GM19043 (cell line): ENCODE results near the gene SNORC.

Experiments
- ATAC-seq: cut with Tn5 transposase; IDR thresholded peaks from one replicate; pipeline ENCODE4 v1.9.1; 2021; ENCODE audit warnings: low read depth; ENCODE audit not compliant: unreplicated experiment

SNORC gene

GRCh38 chr2:232866104-232866503 is 4.0 kb upstream of the SNORC start:
- no peak for ATAC-seq

GRCh38 chr2:232869138-232870017 is 686 bp upstream of the SNORC start:
- no peak for ATAC-seq

DNA sequence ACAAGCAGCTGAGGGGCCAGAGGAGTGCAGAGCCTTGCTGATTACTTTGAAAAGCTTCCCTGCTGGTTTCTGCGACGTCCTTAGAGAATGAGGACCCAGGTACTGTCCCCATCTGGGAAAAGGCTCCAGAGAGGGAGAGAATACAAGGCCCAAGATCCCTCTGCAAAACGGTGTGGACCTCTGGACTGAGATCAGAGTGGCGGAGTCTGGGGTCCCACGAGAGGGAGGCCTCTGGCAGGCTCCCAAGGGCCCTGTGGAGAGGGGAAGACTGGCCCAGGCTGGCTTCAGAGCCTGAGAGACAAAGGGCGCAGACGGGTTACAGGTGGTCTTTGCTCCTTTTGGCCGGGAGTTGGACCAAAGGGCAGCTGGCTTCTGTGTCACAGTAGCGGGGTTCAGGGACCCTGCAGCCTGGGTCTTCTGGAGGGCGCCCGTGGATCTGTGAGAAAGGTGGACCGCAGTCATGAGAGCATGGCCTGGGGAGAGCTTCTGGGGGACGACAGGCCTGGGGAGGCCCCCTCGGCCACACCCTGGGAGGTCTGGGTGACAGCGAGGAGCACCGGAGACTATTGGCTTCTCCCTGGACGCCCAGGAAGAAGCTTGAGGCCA is 805 bp downstream of the SNORC start:
- ATAC-seq: no peak

GRCh38 chr2:232871418-232871834 is 1.4 kb downstream of the SNORC start:
- no peak for ATAC-seq

- no peak for ATAC-seq
These were observed 2.0 kb downstream of the SNORC start for GRCh38 chr2:232871835-232872736.

DNA sequence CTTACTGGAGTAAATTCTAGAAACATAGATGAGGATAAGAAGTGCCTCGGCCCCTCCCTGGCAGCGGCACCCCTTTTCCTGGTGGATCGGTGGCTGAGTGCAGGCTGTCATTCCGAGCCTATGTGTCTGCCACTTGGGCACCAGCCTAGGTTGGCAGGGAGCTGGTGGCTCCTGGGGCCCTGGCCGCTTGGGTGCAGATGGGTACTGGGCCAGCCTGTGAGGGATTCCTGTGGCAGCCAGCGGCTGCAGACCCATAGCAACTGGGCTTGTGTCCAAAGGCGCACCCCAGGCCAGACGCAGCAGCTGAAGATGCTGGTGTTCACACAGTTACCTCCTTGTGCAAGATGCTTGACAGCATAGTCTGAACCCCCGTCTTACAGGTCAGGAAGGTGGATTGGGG is 2.8 kb downstream of the SNORC start:
- ATAC-seq: no peak

- no peak for ATAC-seq
These were observed 3.3 kb downstream of the SNORC start for GRCh38 chr2:232873292-232873908.

- no peak for ATAC-seq
These were observed 4.0 kb downstream of the SNORC start for GRCh38 chr2:232873909-232874641.

DNA sequence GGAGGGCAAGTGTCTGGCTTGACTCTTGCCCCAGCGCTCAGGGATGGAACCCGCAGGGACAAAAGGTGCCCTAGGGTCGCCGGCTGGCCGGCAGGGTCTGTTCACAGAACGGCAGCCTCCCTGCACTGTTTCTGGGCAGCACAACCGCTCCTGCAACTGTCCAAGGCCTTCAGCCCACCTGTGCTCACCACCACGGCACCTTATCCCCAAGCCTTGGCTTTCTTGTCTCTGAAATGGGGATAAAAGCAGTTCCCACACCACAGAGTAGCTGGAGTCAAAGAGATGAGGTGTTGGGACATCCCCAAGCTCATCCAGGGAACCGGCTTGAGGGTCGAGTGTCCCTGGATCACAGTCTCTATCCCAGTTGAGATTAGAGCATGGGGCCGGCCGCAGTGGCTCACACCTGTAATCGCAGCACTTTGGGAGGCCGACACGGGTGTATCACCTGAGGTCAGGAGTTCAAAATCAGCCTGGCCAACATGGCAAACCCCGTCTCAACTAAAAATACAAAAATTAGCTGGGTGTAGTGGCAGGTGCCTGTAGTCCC is 4.7 kb downstream of the SNORC start:
- ATAC-seq: no peak

- no peak for ATAC-seq
These were observed 5.4 kb downstream of the SNORC start for GRCh38 chr2:232875256-232876121.

DNA sequence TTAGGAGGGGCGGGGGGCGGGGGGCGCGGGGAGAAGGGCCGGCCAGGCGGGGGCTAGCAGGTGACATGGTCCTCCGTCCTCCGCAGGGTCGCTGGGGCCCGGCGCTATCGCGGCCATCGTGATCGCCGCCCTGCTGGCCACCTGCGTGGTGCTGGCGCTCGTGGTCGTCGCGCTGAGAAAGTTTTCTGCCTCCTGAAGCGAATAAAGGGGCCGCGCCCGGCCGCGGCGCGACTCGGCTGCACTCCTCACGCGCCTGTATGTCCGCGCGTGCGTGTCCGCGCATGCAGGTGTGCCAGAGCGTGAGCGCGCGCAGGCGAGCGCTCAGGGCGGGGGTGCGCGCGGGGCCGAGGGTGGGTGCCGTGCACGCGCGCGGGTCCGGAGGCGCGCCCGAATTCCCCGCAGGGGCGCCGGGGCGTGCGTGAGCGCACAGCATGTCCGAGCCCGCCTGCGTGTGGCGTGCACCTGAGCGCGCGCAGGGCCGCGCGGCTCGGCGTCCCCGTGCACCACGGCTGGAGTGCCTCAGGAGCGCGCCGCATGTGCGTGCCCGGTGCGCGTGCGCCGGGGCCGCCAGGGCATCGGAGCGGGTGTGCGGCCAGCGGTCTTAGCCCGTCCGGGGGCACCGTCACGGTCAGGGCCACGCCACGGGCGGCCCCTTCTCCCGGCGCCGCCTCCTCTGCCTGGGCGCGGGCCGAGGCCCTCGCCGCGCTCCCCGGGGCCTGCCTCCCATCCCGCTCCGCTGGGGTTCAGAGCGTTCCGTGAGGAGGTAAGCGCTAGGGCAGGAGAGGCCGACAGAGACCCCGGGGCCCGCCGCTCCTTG is 6.3 kb downstream of the SNORC start:
- peak; percentile 56 for ATAC-seq

- no peak for ATAC-seq
These were observed 6.9 kb downstream of the SNORC start for GRCh38 chr2:232876978-232877441.

DNA sequence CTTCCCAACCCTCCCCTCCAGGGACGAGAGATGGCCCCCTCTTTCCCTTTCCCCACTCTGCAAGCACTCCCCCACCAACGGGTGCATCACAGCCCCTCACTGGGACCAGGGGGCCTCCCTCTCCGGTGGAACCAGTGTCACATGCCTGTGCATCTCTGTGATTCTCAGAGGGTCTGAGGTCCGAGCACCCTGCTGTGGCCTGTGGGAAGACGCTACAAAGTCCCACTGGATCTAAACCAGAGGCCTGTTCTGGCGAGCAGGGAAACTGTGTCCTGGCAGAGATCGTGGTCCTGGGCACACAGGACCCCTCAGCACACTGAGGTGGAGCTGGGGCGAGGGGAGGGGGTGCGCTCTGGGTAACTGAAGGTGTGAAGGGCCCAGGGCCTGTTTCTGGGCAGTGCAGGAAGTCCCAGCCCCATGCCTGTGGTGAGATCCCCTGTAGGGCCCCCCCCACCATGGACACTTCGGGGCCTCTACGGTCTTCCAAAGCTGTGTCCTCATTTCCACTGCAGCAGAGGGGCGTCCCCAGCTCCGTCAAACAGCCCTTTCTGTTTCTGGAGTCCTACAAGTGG is 8.0 kb downstream of the SNORC start:
- no peak for ATAC-seq

DNA sequence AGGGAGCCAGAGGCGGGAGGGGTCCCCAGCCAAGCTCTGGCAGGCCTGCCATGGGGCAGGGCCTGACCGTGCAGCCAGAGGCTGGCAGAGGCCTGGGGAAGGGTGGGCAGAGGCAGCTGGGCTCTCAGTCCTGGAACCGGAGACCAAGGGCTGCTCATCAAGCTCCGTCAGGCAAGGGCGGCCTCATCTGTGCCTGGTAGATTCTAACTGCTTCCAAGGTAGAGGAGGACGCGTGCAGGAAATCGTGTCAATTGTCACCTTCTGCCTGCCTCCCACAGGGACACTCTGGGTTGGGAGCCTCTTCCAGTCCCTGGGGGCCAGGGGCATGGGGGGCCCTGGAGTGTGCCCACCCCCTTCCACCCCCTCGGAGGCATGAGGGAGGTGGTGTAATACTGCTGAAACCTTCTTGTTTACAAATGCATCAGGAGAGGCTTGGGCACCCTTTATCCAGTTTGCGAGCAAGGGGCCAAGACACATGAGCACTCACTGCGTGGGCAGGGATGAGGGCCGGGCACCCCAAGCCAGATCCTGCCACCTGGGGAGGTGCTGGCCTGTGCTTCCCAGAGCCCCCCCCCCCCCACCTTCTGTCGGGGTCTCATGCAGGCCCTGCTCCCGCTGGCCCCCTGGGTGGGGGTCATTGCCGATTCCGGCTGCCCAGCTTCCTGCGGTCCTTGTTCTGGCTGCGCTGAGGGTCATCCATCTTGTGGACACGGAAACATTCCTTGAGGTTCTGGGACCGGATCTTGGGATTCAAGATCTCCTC is 9.0 kb downstream of the SNORC start:
- ATAC-seq: no peak

DNA sequence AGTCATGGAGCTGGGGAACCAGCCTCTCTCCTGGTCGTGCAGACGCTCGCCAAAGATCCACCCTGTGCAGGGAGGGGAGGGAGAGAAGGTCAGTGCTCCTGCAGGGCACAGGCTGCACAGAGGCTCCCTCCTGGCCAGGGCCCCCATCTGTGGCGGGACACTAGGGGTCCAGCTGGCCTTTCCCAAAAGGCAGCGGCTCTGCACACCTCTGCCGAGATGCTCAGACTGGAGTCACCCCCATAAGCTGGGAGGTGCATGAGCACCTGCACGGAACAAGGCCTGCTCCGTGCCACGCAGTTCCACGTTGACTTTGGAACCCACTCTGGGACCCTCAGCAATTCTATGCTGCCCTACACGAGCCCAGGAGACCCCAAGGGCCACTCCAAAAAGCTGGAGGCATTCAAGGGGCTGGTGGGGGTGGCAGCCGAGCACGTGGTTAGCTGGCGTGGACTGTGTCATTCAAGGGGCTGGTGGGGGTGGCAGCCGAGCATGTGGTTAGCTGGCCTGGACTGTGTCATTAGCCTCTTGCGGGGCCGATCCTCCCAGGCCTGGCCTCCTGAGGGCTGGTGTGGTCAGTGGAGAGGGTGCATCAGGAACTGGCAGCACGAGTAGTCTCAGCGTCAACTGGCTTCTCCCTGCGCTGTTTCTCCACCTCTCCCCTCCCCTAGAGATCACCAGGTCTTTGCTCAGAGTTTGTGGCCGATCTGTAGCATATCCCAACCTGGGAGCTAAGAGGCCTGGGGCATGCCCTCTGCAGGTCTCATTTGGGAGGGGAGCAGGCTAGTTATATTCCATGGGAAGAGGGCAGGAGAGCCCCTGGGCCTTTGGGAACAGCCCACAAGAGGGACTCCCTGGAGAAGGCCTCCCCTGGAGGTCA is 9.8 kb downstream of the SNORC start:
- ATAC-seq: no peak
